A549 (cell line): Measurements from ENCODE around the gene ABCD2.
"Not testable (repeated sequence)": the region's sequence is repeated elsewhere in the genome, so short reads cannot be mapped to it uniquely, and the experiment has no call there.

ENCODE experiments used
- CTCF ChIP-seq: fragments of >200 bp; sonication (Bioruptor Twin); formaldehyde crosslinking; IDR thresholded peaks from 3 replicates; pipeline ENCODE4 v1.5.1; 2016
- EHMT2 ChIP-seq: fragments of 200-600 bp; sonication (generic); IDR thresholded peaks from 2 replicates; pipeline ENCODE4 v1.6.1; 2016; ENCODE audit warnings: antibody characterized with exemption, low read depth, mild to moderate bottlenecking, moderate library complexity
- EP300 ChIP-seq, 2 experiments: fragments of >200 bp; sonication (Bioruptor Twin); formaldehyde crosslinking; IDR thresholded peaks; 2 replicates in 1 of 2; 3 replicates in 1 of 2; pipeline ENCODE4 v1.6.1; 2016 to 2017
- MAX ChIP-seq: IDR thresholded peaks from 2 replicates; pipeline ENCODE4 v1.6.1; 2012
- POLR2A ChIP-seq: IDR thresholded peaks from 2 replicates; pipeline ENCODE4 v1.6.1; 2012; ENCODE audit warnings: mild to moderate bottlenecking, low read length
- RCOR1 ChIP-seq: fragments of 150-350 bp; IDR thresholded peaks from 2 replicates; pipeline ENCODE4 v1.6.1; 2014; ENCODE audit warnings: antibody characterized with exemption, low read length, low read depth
- RFX5 ChIP-seq: fragments of 450-650 bp; IDR thresholded peaks from 2 replicates; pipeline ENCODE4 v1.7.1; 2014; ENCODE audit warnings: antibody characterized with exemption, mild to moderate bottlenecking, moderate library complexity
- SREBF2 ChIP-seq: fragments of 450-650 bp; IDR thresholded peaks from 2 replicates; pipeline ENCODE4 v1.6.1; 2014; ENCODE audit warnings: mild to moderate bottlenecking, moderate library complexity
- USF2 ChIP-seq: fragments of 450-650 bp; IDR thresholded peaks from 2 replicates; pipeline ENCODE4 v1.6.1; 2014; ENCODE audit warnings: antibody characterized with exemption

DNA sequence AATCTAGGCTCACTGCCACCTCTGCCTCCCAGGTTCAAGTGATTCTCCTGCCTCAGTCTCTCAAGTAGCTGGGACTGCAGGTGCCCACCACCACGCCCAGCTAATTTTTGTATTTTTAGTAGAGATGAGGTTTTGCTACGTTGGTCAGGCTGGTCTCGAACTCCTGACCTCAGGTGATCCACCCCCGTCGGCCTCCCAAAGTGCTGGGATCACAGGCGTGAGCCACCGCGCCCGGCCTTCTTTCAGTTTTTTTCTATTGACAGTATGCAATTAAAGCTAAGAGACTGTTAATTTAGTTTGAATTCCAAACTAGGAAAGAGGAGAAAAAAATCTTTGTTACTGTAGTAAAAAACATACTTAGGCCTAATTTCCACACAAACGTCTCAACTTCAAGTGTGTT, 3.6 kb upstream of the ABCD2 start:
- TF ChIP-seq RFX5; MAX; SREBF2; CTCF; POLR2A; RCOR1; EHMT2; EP300 (IDR thresholded peaks at IDR 0.05); USF2: not testable (repeated sequence)
